HepG2 (cell line): Measurements from ENCODE around the gene CCDC158. TPM values are rescaled to one million over a fixed set of nuclear protein-coding genes. Genes with fewer than 3 reads are reported as not detected.

Experiments used
- AHDC1 ChIP-seq: sonication (generic); formaldehyde crosslinking; IDR thresholded peaks from 2 replicates; pipeline ENCODE4 v1.5.1; 2020; ENCODE audit warnings: mild to moderate bottlenecking, missing genetic modification reagents, borderline replicate concordance
- ELF3 ChIP-seq: IDR thresholded peaks from 2 replicates; pipeline ENCODE4 v1.6.1; 2016; ENCODE audit warnings: missing genetic modification reagents, missing compliant biosample characterization
- FOSL2 ChIP-seq: sonication (generic); formaldehyde crosslinking; IDR thresholded peaks from 2 replicates; pipeline ENCODE4 v1.4.0; 2020; ENCODE audit warnings: missing genetic modification reagents
- FOXA1 ChIP-seq, 2 experiments: fragments of 450-650 bp in 1 of 2; sonication (generic) in 1 of 2; formaldehyde crosslinking in 1 of 2; IDR thresholded peaks; 2 replicates each; pipeline versions ENCODE4 v1.4.0 to v1.6.1; 2016 to 2020; ENCODE audit warnings: missing genetic modification reagents in 1 of 2
- FOXA3 ChIP-seq: IDR thresholded peaks from 2 replicates; pipeline ENCODE4 v1.6.1; 2016; ENCODE audit warnings: missing genetic modification reagents, missing compliant biosample characterization
- KDM6A ChIP-seq: IDR thresholded peaks from 2 replicates; pipeline ENCODE4 v1.6.1; 2016; ENCODE audit warnings: low read depth
- MED8 ChIP-seq: sonication (generic); formaldehyde crosslinking; IDR thresholded peaks from 2 replicates; pipeline ENCODE4 v1.8.1; 2023; ENCODE audit warnings: mild to moderate bottlenecking, missing genetic modification reagents; ENCODE audit not compliant: insufficient replicate concordance
- SOX5 ChIP-seq: IDR thresholded peaks from 2 replicates; pipeline ENCODE4 v1.6.1; 2016; ENCODE audit warnings: borderline replicate concordance
- TCF7L2 ChIP-seq: IDR thresholded peaks from 2 replicates; pipeline ENCODE4 v1.6.1; 2011; ENCODE audit warnings: mild to moderate bottlenecking, low read depth, low read length, moderate library complexity
- ZBTB2 ChIP-seq: sonication (generic); formaldehyde crosslinking; IDR thresholded peaks from 2 replicates; pipeline ENCODE4 v1.8.0; 2022; ENCODE audit warnings: low read depth, missing genetic modification reagents
- polyA plus RNA-seq, 8 experiments: library from polyadenylated mRNA; depleted of rRNA in 3 of 8; stranded (reverse) in 7 of 8; unstranded in 1 of 8; fragments of >200 nt; fragmentation: Illumina TruSeq in 4 of 8; extraction: Trizol in 4 of 8; gene quantifications; 2 replicates each; pipeline versions ENCODE4 v1.2.1 to v1.2.3, GENCODE V29; 2011 to 2016; ENCODE audit warnings: low read depth in 4 of 8, missing spikeins in 1 of 8, mixed read lengths in 1 of 8; ENCODE audit not compliant: insufficient read depth in 1 of 8
- total RNA-seq, 5 experiments: library from RNA; depleted of rRNA; stranded (reverse); fragments of >200 nt; fragmentation: Illumina TruSeq; extraction: Trizol; gene quantifications; 2 replicates each; pipeline ENCODE4 v1.2.3, GENCODE V29; 2016; ENCODE audit warnings: low read depth in 1 of 5
- TF ChIP-seq, protein P1 (sequence below): sonication (generic); formaldehyde crosslinking; IDR thresholded peaks from 2 replicates; pipeline ENCODE4 v1.4.0; 2020; ENCODE audit warnings: mild to moderate bottlenecking, missing genetic modification reagents, borderline replicate concordance
- TF ChIP-seq, protein P2 (sequence below): sonication (generic); formaldehyde crosslinking; IDR thresholded peaks from 2 replicates; pipeline ENCODE4 v1.4.0; 2020; ENCODE audit warnings: missing genetic modification reagents

The CCDC158 gene
- total and polyA plus RNA-seq, 2 of the 13 experiments (the other 11 are each of a cell fraction or from before 2014, with no cell fraction given): not detected

GRCh38 chr4:76272073-76272472 lies 148.9 kb downstream of the CCDC158 start (continued):
- TF ChIP-seq TCF7L2 (no peak), SOX5 (CRISPR knock-in tag) (peak; percentile 64; the same call in 1 of the 2 replicates), FOXA1 (IDR thresholded peaks at IDR 0.05) (peak; percentile 48), FOXA1 (CRISPR knock-in tag; IDR thresholded peaks at IDR 0.05) (peak; percentile 39; the same call in 1 of the 2 replicates), FOXA3 (peak; percentile 93), AHDC1 (CRISPR knock-in tag) (peak; percentile 80; the same call in 1 of the 2 replicates), FOSL2 (peak; percentile 19; the same call in 1 of the 2 replicates), ZBTB2 (no peak), KDM6A (CRISPR knock-in tag) (0 out of 2 replicates have a peak, but pooled peaks have one; percentile 51), MED8 (CRISPR knock-in tag) (no peak), ELF3 (CRISPR knock-in tag) (peak; percentile 81)
- TF ChIP-seq, protein P1, sequence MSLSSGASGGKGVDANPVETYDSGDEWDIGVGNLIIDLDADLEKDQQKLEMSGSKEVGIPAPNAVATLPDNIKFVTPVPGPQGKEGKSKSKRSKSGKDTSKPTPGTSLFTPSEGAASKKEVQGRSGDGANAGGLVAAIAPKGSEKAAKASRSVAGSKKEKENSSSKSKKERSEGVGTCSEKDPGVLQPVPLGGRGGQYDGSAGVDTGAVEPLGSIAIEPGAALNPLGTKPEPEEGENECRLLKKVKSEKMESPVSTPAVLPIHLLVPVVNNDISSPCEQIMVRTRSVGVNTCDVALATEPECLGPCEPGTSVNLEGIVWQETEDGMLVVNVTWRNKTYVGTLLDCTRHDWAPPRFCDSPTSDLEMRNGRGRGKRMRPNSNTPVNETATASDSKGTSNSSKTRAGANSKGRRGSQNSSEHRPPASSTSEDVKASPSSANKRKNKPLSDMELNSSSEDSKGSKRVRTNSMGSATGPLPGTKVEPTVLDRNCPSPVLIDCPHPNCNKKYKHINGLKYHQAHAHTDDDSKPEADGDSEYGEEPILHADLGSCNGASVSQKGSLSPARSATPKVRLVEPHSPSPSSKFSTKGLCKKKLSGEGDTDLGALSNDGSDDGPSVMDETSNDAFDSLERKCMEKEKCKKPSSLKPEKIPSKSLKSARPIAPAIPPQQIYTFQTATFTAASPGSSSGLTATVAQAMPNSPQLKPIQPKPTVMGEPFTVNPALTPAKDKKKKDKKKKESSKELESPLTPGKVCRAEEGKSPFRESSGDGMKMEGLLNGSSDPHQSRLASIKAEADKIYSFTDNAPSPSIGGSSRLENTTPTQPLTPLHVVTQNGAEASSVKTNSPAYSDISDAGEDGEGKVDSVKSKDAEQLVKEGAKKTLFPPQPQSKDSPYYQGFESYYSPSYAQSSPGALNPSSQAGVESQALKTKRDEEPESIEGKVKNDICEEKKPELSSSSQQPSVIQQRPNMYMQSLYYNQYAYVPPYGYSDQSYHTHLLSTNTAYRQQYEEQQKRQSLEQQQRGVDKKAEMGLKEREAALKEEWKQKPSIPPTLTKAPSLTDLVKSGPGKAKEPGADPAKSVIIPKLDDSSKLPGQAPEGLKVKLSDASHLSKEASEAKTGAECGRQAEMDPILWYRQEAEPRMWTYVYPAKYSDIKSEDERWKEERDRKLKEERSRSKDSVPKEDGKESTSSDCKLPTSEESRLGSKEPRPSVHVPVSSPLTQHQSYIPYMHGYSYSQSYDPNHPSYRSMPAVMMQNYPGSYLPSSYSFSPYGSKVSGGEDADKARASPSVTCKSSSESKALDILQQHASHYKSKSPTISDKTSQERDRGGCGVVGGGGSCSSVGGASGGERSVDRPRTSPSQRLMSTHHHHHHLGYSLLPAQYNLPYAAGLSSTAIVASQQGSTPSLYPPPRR: peak; percentile 53; the same call in 1 of the 2 replicates
- TF ChIP-seq, protein P2, sequence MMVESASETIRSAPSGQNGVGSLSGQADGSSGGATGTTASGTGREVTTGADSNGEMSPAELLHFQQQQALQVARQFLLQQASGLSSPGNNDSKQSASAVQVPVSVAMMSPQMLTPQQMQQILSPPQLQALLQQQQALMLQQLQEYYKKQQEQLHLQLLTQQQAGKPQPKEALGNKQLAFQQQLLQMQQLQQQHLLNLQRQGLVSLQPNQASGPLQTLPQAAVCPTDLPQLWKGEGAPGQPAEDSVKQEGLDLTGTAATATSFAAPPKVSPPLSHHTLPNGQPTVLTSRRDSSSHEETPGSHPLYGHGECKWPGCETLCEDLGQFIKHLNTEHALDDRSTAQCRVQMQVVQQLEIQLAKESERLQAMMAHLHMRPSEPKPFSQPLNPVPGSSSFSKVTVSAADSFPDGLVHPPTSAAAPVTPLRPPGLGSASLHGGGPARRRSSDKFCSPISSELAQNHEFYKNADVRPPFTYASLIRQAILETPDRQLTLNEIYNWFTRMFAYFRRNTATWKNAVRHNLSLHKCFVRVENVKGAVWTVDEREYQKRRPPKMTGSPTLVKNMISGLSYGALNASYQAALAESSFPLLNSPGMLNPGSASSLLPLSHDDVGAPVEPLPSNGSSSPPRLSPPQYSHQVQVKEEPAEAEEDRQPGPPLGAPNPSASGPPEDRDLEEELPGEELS (CRISPR knock-in tag): peak; percentile 35; the same call in 1 of the 2 replicates
